IMR-90 (cell line): Measurements from ENCODE around the gene OPN5. TPM values are rescaled to one million over a fixed set of nuclear protein-coding genes. Genes with fewer than 3 reads are reported as not detected.

ENCODE experiments used
- microRNA-seq, 2 experiments: library from miRNA; stranded (forward) in 1 of 2; unstranded in 1 of 2; fragments of 10-50 nt in 1 of 2; fragments of <30 nt in 1 of 2; gene quantifications in 1 of 2; microRNA quantifications in 1 of 2; one replicate each; pipeline versions ENCODE3 to v1.1.0; 2013 to 2020; ENCODE audit not compliant: insufficient read depth in 1 of 2, insufficient read length in 1 of 2, unreplicated experiment in 1 of 2
- polyA plus RNA-seq, 3 experiments: library from polyadenylated mRNA; depleted of rRNA; stranded (reverse); fragments of >200 nt; gene quantifications; 2 replicates each; pipeline ENCODE4 v1.2.3, GENCODE V29; 2012; ENCODE audit warnings: low replicate concordance in 1 of 3
- small RNA-seq, 5 experiments: library from RNA; depleted of rRNA; stranded (forward); fragments of <200 nt; gene quantifications; one replicate each; pipeline ENCODE3, GENCODE V24; 2012
- total RNA-seq: library from RNA; depleted of rRNA; stranded (reverse); fragments of >200 nt; gene quantifications from 2 replicates; pipeline ENCODE4 v1.2.3, GENCODE V29; 2012; rRNA removed

The OPN5 gene
- total and polyA plus RNA-seq, 2 of the 4 experiments (the other 2 are of a cell fraction) = not detected

Small RNA genes lying within 50 kb of the gene (microRNA-seq; reads per million reads assigned to microRNA genes)
- gene RNU1-105P (ENCODE audit: insufficient read depth, insufficient read length) = not detected

Small RNA genes lying within 50 kb of the gene (small RNA-seq; reads per million reads assigned to genes)
- gene RNU1-105P = 0 reads per million in 5 experiments

Other genes starting within 250 kb of the OPN5 start
- under 0.01 TPM in 1 of 2 replicates, not detected in the other for gene ADGRF4, start 83.5 kb upstream of the OPN5 start, total RNA-seq
- gene ADGRF4, start 83.5 kb upstream of the OPN5 start, polyA plus RNA-seq (2012; rRNA removed) = 0.02 and 0.03 TPM in 2 replicates